ENCODE data around the gene AVP. TPM values are rescaled to one million over a fixed set of nuclear protein-coding genes. Genes with fewer than 3 reads are reported as not detected.

The AVP gene
- total RNA-seq, 1 donor from 2014 or later: not detected

- no peak for ATAC-seq
- no peak for DNase-seq
- intact Hi-C loops (cut with micrococcal nuclease): no loop called here
These were observed 45.1 kb downstream of the AVP start for GRCh38 chr20:3039426-3039825.

GRCh38 chr20:3038454-3038853, 46.1 kb downstream of the AVP start:
- intact Hi-C loops (cut with micrococcal nuclease): no loop called here
- DNase-seq: no peak
- no peak for ATAC-seq

- intact Hi-C loops (cut with micrococcal nuclease): no loop called here
- ATAC-seq (no peak), DNase-seq (no peak)
These were observed 46.9 kb downstream of the AVP start for GRCh38 chr20:3037654-3038053.

GRCh38 chr20:3032624-3033023, 51.9 kb downstream of the AVP start:
- ATAC-seq: peak; percentile 45
- intact Hi-C loops (cut with micrococcal nuclease): no loop called here
- DNase-seq: peak; percentile 52

Other genes starting within 250 kb of the AVP start
- 10.2 TPM for gene PCED1A, start 244.1 kb downstream of the AVP start, total RNA-seq
- 15.8 TPM for gene VPS16, start 244.0 kb downstream of the AVP start, total RNA-seq
- 26.5 TPM for gene PTPRA, start 211.2 kb downstream of the AVP start, total RNA-seq
- gene GNRH2, start 41.1 kb downstream of the AVP start, total RNA-seq: not detected
- gene MRPS26, start 38.7 kb downstream of the AVP start, total RNA-seq: 57.5 TPM
- not detected for gene OXT, start 13.1 kb downstream of the AVP start, total RNA-seq
- 29.1 TPM for gene FASTKD5, start 75.1 kb upstream of the AVP start, total RNA-seq
- 2.9 TPM for gene UBOX5, start 75.1 kb upstream of the AVP start, total RNA-seq
- 17.6 TPM for gene LZTS3, start 88.8 kb upstream of the AVP start, total RNA-seq
- gene DDRGK1, start 120.0 kb upstream of the AVP start, total RNA-seq: 37.2 TPM
- gene ITPA, start 124.8 kb upstream of the AVP start, total RNA-seq: 17.2 TPM
- gene SLC4A11, start 154.5 kb upstream of the AVP start, total RNA-seq: 0.82 TPM

All from left ventricle myocardium superior (tissue), 1 donor.